ENCODE data around the gene PLCB1.

PLCB1 gene

DNA sequence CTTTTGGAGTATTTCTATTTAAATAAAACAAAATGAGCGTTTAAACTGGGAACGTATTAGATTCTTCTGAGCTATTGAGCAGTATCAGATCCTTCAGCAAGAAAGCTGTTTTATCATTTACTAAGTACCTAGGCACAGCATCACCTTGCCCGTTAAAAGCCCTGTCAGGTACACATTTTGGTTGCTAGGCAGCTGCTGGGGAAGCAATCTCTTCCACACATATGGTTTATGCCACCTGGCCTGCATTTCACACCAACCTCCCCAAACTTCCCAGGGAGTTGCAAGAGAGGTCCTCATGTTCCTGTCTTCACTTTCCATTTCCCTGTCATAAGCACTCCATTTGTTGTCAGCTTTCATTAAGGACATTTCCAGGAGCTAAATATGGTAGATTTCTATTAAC, 400.1 kb downstream of the PLCB1 start:
- Histone ChIP-seq H3K36me3 (no peaks in the 10 kb centered on the region), H3K4me3 (ENCODE audit: low read depth, low read length) (no peak overlapping the region), H3K27me3 (ENCODE audit: insufficient read depth, low read depth, severe bottlenecking) (no peaks in the 10 kb centered on the region), H3K9me3 (ENCODE audit: severe bottlenecking) (no peaks in the 10 kb centered on the region), H3K27ac (no peak overlapping the region)
- no peak for DNase-seq
- TF ChIP-seq, protein P1, sequence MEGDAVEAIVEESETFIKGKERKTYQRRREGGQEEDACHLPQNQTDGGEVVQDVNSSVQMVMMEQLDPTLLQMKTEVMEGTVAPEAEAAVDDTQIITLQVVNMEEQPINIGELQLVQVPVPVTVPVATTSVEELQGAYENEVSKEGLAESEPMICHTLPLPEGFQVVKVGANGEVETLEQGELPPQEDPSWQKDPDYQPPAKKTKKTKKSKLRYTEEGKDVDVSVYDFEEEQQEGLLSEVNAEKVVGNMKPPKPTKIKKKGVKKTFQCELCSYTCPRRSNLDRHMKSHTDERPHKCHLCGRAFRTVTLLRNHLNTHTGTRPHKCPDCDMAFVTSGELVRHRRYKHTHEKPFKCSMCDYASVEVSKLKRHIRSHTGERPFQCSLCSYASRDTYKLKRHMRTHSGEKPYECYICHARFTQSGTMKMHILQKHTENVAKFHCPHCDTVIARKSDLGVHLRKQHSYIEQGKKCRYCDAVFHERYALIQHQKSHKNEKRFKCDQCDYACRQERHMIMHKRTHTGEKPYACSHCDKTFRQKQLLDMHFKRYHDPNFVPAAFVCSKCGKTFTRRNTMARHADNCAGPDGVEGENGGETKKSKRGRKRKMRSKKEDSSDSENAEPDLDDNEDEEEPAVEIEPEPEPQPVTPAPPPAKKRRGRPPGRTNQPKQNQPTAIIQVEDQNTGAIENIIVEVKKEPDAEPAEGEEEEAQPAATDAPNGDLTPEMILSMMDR (IDR thresholded peaks at IDR 0.05; ENCODE audit: low read depth, low read length), result no peak

GRCh38 chr20:8534368-8535160, 402.5 kb downstream of the PLCB1 start:
- DNase-seq, result no peak
- no peaks in the 10 kb centered on the region for H3K36me3 ChIP-seq
- TF ChIP-seq, protein P1 (IDR thresholded peaks at IDR 0.05; ENCODE audit: low read depth, low read length), result no peak
- no peak overlapping the region for H3K4me3 ChIP-seq (ENCODE audit: low read depth, low read length)
- no peaks in the 10 kb centered on the region for H3K27me3 ChIP-seq (ENCODE audit: insufficient read depth, low read depth, severe bottlenecking)
- no peak overlapping the region for H3K27ac ChIP-seq
- H3K9me3 ChIP-seq (ENCODE audit: severe bottlenecking), result no peaks in the 10 kb centered on the region

GRCh38 chr20:8535403-8536261, 403.6 kb downstream of the PLCB1 start:
- no peak overlapping the region for H3K27ac ChIP-seq
- H3K4me3 ChIP-seq (ENCODE audit: low read depth, low read length), result no peak overlapping the region
- peak; percentile 27 for DNase-seq

DNA sequence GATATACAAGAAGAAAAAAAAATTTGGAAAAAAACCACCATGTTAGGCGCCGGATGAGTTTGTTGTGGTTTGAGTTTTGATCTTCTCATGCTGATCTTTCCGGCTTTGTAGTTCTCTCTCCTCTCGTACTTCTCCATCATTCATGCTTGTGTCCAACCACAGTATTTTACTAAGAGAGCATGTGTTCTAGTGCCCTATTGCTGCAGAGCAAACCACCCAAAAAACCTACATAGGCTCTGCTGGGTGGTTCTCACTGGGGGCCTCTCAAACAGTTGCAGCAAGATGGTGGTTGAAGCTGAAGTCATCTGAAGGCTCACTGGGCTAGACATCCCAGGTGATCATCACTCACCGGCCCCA, 404.2 kb downstream of the PLCB1 start:
- Histone ChIP-seq H3K27me3 (ENCODE audit: insufficient read depth, low read depth, severe bottlenecking) (no peaks in the 10 kb centered on the region), H3K4me3 (ENCODE audit: low read depth, low read length) (no peak overlapping the region), H3K36me3 (no peaks in the 10 kb centered on the region), H3K27ac (no peak overlapping the region), H3K9me3 (ENCODE audit: severe bottlenecking) (no peaks in the 10 kb centered on the region)
- no peak for DNase-seq
- TF ChIP-seq, protein P1 (IDR thresholded peaks at IDR 0.05; ENCODE audit: low read depth, low read length), result no peak

More at GRCh38 chr20:8535403-8536261, 403.6 kb downstream of the PLCB1 start:
- no peaks in the 10 kb centered on the region for H3K9me3 ChIP-seq (ENCODE audit: severe bottlenecking)
- no peaks in the 10 kb centered on the region for H3K36me3 ChIP-seq
- TF ChIP-seq, protein P1 (IDR thresholded peaks at IDR 0.05; ENCODE audit: low read depth, low read length), result peak; percentile 54
- H3K27me3 ChIP-seq (ENCODE audit: insufficient read depth, low read depth, severe bottlenecking), result no peaks in the 10 kb centered on the region

GRCh38 chr20:8540466-8540865, 408.4 kb downstream of the PLCB1 start:
- Histone ChIP-seq H3K4me3 (ENCODE audit: low read depth, low read length) (no peak overlapping the region), H3K9me3 (ENCODE audit: severe bottlenecking) (no peaks in the 10 kb centered on the region), H3K27ac (no peak overlapping the region), H3K36me3 (no peaks in the 10 kb centered on the region), H3K27me3 (ENCODE audit: insufficient read depth, low read depth, severe bottlenecking) (no peaks in the 10 kb centered on the region)
- DNase-seq, result no peak
- TF ChIP-seq, protein P1 (IDR thresholded peaks at IDR 0.05; ENCODE audit: low read depth, low read length), result no peak
